ENCODE results near the gene FASTKD2.
A peak's percentile ranks its signal among the peaks of the same experiment; 100 is the strongest.

FASTKD2 gene

DNA sequence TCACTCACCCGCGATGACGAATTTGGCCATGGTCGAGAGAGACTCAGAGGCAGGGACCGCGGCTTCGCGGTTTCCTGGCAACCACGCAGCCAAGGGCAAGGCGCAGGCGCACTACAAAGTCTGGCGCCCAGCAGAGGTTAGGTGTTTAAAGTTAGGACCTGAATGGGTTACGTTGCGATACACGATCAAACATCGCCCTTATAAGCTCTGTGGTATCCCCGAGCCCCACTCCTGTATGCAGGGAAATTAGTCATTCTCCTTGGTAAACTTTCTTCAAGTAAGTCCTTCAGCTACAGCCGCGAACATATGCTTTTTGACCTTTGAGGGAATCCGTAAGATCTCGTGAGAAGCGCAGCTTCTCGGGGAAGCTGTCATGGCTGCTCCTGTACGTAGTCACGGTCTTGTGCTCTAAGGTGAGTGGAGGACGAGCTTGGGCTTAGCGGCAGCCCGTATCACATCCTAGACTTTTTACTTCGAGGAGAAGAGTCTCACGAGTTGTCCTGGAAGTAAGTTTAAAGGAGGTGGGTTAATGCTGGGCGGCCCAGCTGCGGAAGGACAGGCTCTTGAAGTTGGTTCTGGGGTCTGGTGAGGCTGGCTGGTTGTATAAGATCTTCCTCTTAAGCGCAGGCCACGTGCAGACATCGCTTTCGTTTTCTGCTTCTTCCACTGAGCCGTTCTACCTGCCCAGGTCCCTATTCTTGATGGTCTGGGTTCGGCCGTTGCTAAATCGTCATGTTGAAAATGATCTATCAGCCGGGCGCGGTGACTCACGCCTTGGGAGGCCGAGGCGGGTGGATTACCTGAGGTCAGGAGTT is at the start of gene FASTKD2, which contains the start of gene MDH1B:
TSS of gene FASTKD2 (plus strand) at position 365 of the 815 bp plus-strand sequence. CDS start 1,088 bp downstream, outside the sequence.
TSS of gene MDH1B (minus strand) at position 87 of the 815 bp plus-strand sequence. CDS start at position 30, 57 bp downstream.
- Histone ChIP-seq H3K4me3 (peak within 1 kb of the TSS; percentile 90), H3K27ac (peak within 1 kb of the TSS; percentile 75 to 91)
- TF ChIP-seq, protein P1, sequence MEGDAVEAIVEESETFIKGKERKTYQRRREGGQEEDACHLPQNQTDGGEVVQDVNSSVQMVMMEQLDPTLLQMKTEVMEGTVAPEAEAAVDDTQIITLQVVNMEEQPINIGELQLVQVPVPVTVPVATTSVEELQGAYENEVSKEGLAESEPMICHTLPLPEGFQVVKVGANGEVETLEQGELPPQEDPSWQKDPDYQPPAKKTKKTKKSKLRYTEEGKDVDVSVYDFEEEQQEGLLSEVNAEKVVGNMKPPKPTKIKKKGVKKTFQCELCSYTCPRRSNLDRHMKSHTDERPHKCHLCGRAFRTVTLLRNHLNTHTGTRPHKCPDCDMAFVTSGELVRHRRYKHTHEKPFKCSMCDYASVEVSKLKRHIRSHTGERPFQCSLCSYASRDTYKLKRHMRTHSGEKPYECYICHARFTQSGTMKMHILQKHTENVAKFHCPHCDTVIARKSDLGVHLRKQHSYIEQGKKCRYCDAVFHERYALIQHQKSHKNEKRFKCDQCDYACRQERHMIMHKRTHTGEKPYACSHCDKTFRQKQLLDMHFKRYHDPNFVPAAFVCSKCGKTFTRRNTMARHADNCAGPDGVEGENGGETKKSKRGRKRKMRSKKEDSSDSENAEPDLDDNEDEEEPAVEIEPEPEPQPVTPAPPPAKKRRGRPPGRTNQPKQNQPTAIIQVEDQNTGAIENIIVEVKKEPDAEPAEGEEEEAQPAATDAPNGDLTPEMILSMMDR (IDR thresholded peaks at IDR 0.05) = no peak
- DNase-seq (ENCODE audit: low spot score) = peak; percentile 95

- TF ChIP-seq, protein P1 (IDR thresholded peaks at IDR 0.05) = no peak
- DNase-seq (ENCODE audit: low spot score) = no peak
- no peak overlapping the region for H3K4me3 ChIP-seq
- no peak overlapping the region for H3K27ac ChIP-seq
These were observed 48.8 kb upstream of the FASTKD2 start for GRCh38 chr2:206716623-206717022.

DNA sequence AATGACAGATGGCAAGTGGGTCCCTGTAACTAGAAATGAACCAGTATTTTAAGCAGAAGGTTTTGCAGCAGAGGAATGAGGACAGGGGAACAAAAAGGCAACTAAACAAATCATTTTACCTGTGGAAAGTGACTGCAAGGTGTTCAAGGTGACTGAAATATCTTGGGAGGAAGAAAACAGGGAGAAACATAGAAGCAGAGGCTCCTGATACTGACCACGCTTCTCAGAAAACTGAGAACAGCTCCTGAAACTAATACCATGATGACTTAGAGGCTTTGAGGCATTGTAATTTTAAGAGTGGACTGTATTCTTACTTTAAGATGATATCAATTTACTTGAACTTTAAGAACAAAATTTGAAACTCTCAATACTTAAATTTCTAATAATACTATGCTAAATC is 47.1 kb upstream of the FASTKD2 start, which contains the start of gene DYTN:
TSS of gene DYTN (minus strand) at position 101 of the 400 bp plus-strand sequence. CDS start 117 bp downstream, outside the sequence.
- TF ChIP-seq, protein P1 (IDR thresholded peaks at IDR 0.05) = no peak
- H3K27ac ChIP-seq = no peak within 1 kb of the TSS
- no peak for DNase-seq (ENCODE audit: low spot score)
- no peak within 1 kb of the TSS for H3K4me3 ChIP-seq

DNA sequence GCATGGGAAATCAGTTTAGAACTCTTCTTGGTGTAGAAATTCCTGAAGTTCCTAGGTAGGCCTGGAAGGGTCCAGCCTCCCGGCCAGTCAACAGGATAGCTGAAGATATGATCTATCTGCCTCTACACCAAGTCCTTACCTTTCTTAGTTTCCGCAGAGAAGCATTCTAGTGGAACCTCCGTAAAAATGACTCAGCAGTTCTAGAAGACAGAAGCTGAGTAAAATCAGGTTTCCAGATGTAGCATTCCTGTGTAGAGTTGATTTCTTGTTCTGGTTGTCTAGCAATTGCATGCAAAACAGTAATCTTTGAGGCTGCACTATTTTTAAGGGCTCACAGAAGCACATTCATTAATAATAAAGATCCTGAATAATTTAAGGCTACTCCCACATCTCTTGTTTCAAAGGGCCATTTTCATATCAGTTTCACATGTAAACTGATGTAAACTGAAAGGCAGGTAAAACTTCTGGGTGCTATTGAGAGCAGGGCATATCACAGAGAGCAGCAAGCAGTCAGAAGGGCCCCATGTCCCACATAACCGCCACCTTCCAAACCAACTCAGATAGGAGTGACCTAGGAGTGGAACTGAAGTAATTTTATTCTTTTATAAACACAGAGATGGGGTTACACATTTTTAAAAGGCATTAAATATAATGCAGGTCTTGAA is 44.0 kb upstream of the FASTKD2 start:
- Histone ChIP-seq H3K4me3 (no peak overlapping the region), H3K27ac (no peak overlapping the region)
- DNase-seq (ENCODE audit: low spot score) = no peak
- TF ChIP-seq, protein P1 (IDR thresholded peaks at IDR 0.05) = no peak

GRCh38 chr2:206723288-206723687 is 42.1 kb upstream of the FASTKD2 start:
- no peak overlapping the region for H3K4me3 ChIP-seq
- TF ChIP-seq, protein P1 (IDR thresholded peaks at IDR 0.05) = no peak
- no peak overlapping the region for H3K27ac ChIP-seq
- DNase-seq (ENCODE audit: low spot score) = no peak

DNA sequence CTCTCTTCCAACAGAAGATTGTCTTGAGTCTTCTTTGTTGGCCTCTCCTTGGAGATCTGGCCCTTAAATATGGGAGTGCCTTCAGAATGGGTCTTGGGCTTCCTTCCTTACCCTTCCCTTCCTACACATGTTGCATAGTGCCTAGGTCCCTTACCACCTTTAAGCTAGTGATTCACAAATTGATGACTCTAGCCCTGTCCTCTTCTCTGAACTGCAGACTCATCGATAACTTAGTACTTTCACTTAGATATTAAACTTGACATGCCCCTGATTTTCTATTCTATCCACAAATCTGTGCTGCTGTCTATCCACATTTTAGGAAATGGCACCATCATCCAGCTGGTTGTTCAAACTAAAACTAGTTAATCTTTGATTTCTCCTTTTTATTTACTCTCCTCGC is 38.1 kb upstream of the FASTKD2 start:
- Histone ChIP-seq H3K27ac (no peak overlapping the region), H3K4me3 (no peak overlapping the region)
- no peak for DNase-seq (ENCODE audit: low spot score)
- TF ChIP-seq, protein P1 (IDR thresholded peaks at IDR 0.05) = no peak
